NOMO-1 (cell line): Measurements from ENCODE around the gene PER3.
"Not testable (repeated sequence)": the region's sequence is repeated elsewhere in the genome, so short reads cannot be mapped to it uniquely, and the experiment has no call there.

ENCODE experiments used
- DNase-seq, 2 experiments: peaks; one replicate each; lab custom pipeline; 2025; ENCODE audit not compliant: unreplicated experiment in 2 of 2; lab: John Stamatoyannopoulos, UW

The PER3 gene

DNA sequence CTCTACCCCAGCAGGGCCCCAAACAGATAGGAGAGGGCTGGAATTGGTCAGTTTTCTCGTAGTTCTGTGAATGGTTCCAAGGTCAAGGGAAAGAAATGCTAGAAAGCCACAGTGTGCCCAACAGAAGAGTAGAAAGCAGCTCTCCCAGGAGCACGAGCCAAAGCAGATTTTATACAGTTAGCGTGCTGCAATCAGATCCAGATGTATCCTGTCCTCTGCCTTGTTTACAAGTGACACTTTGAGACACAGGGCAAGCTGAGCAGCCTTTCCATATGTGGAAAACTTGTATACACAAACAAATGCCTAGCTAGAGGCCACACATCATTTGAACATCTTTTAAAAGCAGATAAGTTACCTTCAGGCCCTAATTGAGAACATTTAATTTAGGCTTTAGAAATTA, 6.5 kb upstream of the PER3 start:
- no peak for DNase-seq

DNA sequence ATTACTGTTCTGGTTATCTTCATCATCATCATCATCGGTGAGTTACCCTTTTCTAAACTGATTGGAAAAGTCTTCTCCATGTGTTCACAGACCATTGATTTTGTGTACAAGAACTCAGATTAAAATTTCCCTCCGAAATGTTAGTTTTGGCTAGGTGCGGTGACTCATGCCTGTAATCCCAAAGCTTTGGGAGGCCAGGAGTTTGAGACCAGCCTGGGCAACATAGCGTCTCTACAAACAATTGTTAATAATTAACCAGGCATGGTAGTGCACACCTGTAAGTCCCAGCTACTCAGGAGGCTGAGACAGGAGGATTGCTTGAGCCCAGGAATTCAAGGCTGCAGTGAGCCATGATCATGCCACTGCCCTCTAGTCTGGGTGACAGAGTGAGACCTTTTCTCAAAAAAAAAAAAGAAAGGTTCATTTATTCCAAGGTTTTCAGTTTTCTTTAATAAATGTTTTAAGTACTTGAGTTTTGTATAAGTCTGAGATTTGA, 5.9 kb upstream of the PER3 start:
- DNase-seq: no peak

DNA sequence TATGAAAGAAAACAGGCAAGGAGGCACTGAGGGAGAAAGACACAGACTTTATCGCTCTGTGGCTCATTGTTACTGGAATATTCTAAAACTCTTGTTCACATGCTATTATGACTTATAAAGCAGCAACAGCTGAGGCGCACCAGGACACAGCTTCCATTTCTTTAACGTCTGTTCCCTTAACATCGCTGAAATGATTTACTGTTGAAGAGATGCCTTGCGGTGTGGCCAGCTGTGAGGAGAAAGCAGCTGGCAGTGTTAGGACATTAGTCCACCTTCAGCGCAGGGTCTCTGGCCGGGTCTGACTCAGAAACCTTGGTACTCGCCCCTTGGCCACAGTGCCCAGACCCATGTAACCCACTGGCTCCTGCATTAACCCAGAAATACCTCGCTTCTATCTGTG, 3.1 kb upstream of the PER3 start:
- no peak for DNase-seq

DNA sequence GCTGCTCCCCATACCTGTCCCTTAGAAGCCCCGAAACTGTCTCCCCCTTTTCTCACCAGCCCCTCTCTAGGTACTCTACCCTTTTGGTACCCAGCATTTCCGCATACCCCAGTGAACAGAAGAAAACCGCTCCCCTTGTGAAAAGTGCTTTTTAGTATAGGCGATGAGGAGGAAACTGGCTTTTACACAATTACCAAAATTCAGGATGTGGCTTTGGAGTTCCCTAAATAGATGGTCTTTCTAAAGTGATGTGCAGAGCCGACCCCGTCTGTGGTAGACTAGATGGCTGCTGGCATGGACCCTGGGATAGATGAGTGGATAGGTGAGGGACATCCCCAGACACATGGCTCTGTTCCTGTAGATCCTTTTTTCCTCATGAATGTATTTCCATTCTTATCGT, 2.6 kb upstream of the PER3 start:
- peak; percentile 16 to 35 for DNase-seq

DNA sequence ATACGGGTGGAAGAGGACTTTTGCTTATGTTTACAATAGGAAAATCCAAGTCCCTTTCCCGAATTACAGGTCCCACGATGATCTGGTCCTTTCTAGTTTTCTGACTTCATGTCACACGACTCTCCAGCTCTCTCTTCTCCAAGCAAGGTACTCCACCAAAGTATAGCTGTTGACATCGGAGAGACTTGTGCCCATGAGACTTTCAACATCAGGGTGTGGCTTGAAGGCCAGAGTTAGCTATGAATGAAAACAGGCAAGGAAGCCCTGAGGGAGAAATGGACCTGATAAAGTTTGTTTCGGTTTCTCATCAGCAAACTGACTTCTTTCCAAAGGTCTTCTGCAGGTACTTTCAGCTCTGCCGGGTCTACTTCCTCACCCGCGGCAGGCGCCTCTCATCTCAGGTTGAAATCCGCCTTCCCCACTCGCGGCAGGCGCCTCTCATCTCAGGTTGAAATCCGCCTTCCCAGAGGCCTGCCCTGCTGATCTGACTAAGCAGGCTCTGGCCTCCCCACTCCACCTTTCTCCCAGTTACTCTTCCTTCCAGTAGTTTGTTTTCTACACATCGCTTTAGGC, 2.1 kb upstream of the PER3 start:
- DNase-seq: peak; percentile 69 to 73

DNA sequence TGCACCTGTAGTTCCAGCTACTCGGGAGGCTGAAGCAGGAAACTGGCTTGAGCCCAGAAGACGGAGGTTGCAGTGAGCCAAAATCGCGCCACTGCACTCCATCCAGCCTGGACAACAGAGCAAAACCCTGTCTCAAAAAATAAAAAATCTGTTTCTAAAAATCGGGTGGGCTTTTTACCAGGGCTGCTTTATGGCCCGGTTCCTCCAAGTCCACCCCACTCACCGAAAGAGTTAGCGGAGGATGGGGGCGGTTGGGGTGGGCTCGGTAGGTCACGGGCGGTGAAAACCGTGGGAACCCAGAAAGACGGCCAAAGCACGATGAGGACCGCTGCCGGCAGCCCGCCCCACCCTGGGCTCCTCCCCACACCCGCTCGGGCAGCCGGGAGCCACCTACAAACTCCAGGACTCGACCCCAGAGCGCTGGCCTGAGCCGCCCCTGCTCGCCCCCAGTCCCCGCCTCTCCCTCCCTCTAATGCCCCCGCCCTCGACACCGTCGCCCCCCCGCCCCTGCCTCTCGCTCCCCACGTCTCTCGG, 846 bp upstream of the PER3 start:
- peak; percentile 4 to 42 for DNase-seq

DNA sequence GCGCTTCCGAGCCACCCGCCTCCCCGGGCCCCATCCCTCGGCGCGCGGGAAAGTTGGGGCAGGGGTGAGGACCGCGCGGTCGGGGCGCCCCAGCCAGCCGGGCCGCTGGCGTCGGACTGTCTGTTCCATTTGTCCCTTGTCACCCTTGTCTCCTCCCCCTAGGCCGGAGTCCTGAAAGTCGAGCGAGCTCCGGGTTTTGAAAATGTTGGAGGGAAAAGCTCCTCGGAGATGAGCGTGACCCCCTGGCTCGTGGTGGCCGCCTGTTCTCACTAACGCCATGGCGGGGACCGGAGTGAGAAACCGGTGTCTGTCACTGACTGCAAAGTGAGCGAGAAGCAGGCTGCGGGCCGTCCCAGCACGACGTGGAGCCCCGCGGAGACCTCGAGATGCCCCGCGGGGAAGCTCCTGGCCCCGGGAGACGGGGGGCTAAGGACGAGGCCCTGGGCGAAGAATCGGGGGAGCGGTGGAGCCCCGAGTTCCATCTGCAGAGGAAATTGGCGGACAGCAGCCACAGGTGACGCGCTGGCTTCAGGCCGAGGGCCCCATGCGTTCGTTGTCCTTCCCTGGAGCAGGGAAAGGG, 491 bp downstream of the PER3 start:
- DNase-seq: no peak

DNA sequence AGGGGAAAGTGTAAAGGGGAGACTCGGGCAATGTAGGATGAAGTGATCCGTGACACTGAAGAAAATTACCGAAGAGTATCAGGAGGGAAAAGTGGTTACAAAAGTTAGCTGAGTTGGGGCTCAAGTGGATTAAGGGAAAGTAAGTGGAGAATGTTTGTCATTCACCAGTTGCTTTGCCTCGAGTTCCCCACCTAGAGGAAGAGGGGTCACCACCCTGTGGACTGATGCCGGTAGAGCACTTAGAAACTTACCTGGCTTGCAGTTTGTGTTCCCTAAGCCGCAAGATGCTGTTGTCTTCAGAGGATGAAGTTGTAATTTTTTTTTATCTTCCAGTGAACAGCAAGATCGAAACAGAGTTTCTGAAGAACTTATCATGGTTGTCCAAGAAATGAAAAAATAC, 1.0 kb downstream of the PER3 start:
- DNase-seq: no peak

DNA sequence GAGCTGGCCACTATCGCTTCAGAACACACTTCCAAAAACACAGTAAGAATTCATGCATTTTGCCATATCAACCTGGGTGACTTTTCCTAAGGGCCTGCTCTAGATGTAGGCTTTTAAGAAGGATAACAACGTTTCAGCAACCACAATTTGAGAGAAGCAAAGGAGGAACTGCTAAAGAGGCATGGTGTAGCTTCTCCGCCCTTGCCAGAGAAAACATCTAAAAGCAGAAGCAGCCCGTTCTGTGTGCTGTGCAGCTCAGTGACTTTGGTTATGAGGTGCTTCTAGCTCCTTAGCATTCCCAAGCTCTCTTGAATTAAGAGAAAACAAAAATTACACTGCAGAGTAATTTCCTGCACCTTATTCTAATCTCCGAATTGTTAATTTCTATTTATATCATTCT, 2.7 kb downstream of the PER3 start:
- peak; percentile 60 to 66 for DNase-seq

DNA sequence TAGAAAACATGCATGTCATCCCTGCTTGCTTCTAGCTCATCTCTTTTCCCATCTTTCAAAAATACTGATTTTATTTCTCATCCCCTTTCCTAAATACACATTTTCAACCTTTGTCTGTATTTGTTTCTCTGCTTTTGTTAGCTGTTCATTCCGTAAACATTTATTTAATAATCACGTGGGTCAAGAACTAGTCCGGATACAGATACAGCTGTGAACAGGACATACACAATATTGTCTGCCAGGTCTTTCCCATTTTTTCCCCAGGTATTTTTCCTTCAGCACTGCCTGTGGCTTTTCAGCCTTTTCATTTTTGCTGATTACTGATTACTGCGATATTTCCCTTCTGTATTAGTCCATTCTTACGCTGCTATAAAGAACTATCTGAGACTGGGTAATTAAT, 5.7 kb downstream of the PER3 start:
- no peak for DNase-seq

DNA sequence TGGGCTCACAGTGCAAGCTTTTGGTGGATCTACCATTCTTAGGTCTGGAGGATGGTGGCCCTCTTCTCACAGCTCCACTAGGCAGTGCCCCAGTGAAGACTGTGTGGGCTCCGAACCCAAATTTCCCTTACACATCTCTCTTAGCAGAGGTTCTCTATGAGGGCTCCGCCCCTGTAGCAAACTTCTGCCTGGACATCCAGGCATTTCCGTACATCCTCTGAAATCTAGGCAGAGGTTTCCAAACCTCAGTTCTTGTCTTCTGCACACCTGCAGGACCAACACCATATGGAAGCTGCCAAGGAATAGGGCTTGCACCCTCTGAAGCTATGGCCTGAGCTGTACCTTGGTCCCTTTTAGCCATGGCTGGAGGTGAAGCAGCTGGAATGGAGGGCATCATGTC, 6.9 kb downstream of the PER3 start:
- DNase-seq: not testable (repeated sequence)

DNA sequence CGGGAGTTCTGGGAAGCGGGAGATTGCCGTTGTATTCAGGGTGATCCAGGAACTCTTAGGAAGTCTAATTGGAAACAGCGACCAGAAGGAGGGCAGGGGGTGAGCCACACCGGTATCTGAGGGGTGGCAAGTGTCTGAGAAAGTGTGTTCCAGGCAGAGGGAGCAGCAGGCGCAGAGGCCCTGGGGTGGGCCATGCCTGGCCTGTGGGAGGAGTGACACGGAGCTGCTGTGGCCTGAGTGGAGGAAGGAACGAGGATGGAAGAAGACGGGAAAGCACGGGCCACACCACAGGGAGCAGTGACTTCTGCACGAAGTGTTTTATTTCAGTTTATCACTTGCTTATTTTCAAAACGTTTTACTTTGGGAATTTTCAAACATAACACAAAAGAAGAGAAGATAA, 11.3 kb downstream of the PER3 start:
- DNase-seq: no peak

DNA sequence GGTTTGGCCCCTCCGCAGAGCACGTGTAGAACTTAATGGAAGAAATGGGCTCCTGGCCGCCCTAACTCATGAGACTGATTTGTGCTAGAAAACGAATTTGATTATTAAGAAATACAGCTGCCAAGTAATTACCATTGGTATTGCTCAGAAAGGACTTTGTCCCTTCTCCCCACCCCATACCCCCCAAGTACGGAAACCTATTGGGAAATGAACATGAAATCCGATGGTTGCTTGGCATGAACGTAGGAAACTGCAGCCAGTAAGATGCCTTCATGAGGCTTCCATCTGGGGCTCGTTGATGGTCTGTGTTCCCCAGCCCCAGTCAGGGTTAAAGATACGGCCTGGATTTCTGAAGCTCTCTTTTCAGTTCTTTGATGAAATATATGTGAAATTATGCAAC, 21.4 kb downstream of the PER3 start:
- no peak for DNase-seq

DNA sequence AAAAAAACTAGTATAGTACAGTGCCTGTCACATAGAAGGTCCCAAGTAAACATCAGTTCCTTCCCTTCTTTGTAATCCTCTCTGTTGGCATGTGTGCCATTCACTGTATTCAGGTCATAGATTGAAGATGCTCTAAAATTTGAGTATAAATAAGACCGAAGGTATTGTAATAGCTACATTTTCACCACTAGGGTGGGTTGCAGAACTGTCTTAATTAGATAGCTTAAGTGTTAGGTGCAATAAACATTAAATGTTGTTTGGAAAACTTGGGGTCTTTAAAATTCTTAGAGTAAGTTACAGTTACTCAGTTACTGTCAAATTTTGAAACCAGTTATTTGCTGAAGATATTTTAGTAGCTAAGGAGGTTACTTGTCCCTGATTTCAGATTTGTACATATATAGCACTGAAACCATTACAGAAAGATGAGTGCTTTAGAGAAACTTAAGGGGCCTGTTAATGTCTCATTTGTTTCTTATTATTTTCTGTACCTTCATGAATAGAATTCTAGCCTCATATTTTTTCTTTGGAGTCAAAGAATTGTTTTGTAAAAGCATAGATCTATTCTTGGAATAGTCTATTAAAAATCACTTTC, 24.3 kb downstream of the PER3 start:
- DNase-seq: peak; percentile 17 to 49

DNA sequence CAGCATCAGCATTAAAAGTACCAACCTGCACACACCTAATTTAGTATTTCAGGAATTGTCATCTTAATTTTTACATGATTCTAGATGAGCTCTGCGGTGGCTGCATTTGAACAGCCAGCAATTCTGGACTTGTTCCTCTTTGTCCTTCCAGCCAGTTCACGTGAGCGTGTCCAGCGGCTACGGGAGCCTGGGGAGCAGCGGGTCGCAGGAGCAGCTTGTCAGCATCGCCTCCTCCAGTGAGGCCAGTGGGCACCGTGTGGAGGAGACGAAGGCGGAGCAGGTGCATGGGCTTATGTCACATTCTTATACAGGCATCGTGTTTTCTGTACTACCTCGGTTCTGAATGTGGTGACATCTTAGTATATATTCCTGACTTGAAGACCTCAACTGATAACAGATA, 25.7 kb downstream of the PER3 start:
- no peak for DNase-seq

DNA sequence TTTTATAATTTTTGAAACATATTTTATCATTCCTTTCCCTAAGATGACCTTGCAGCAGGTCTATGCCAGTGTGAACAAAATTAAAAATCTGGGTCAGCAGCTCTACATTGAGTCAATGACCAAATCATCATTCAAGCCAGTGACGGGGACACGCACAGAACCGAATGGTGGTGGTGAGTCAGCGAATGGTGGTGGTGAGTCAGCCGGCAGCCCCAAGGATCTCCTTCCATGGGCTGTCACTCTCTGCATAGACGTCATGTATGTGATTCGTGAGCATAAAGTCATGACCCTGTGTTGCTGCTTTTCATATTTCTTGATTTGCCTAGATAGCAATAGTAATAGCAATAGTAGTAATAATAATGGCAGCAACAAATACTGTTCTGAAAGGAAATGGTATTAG, 26.3 kb downstream of the PER3 start:
- peak in 1 of 2 experiments; percentile 4 for DNase-seq

DNA sequence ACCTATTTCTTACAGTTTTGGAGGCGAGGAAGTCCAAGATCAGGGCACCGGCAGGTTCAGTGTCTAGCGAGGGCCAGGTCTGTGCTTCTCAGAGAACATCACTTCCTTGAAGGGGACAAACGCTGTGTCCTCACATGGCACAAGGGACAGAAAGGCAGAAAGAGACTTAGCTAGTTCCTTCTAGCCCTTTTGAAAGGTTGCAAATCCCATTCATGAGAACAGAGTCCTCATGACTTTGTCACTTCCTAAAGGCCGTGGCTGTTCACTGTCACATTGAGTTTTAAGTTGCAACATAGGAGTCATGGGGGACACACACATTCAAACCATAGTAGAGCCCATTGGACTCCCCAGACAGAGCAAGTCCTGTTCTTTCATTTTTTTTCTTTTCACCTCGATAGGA, 27.4 kb downstream of the PER3 start:
- DNase-seq: no peak

DNA sequence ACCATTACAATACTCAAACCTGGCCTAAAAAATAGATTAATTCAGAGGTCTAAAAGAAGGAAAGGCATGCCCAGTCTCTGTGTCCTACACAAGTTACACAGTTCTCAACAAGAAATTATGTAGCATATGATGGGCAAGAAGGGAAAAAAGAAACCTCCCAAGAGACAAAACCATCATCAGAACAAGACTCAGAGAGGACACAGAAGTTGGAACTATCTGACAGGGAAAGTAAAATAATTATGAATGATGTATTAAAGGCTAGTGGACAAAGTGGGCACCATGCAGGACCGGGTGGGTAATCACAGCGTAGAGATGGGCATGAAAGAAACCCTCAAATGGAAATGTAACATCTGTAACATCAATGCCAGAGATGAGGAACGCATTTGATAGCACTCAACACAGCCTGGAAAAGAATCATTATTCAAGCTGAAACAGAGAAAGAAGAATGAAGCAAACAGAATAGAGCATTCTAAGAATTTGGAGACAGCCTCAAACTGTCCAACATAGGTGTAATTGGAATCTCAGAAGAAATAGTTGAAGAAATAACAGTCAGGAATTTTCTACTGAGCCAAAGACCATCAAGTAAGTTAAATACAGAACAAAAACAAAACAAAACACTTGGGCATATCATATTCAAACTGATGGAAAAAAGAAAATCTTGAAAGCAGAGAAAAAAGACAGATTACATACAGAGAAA, 29.7 kb downstream of the PER3 start:
- DNase-seq: no peak

DNA sequence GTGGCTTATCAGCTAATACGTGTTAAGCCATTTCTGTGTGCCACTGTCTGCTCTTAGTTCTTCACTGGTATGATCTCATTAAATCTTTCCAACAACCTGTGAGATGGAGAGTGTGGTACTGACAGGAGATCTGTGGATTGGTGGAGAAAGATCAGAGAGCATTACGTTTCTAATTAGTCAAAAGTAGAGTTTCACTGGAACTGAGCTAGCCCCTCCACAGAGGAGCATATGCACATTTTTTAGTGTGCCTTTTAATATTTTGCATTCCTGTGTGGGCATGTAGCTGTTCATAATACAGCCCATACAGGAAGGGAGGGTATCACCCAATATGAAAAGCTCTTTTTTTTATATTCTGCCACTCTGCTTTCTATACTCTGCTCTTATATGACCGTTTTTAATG, 37.2 kb downstream of the PER3 start:
- no peak for DNase-seq

DNA sequence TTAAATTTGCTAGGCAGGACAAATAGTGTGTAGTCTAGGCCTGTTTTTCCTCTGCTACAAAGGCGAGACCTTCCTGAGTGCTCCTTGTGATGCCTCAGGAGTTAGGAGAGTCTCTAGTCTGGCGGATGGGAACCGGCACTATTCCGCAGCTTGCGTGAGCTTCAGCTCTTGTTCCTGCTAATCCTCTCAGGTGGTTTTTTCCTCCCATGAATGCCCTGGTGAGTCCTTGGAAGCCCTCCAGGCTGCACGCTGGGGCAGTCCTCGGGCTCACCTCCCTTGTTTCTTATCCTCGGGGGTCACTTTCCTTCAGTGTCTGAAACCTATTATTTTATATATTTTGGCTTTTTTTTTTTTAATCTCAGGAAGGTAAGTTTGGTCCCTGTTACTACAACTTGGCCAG, 40.6 kb downstream of the PER3 start:
- no peak for DNase-seq

DNA sequence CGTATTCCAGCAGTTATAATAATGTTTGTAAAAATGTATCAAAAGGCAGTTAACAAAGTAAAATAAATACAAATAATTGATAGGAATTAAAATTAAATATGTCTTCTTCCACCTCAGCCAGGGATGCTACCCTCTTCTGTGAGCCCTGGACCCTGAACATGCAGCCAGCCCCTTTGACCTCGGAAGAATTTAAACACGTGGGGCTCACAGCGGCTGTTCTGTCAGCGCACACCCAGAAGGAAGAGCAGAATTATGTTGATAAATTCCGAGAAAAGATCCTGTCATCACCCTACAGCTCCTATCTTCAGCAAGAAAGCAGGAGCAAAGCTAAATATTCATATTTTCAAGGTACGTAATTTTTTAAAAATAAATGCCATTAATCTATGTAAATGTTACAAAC, 42.3 kb downstream of the PER3 start:
- DNase-seq: no peak
